ENCODE results near the gene CYLD.

CYLD gene

DNA sequence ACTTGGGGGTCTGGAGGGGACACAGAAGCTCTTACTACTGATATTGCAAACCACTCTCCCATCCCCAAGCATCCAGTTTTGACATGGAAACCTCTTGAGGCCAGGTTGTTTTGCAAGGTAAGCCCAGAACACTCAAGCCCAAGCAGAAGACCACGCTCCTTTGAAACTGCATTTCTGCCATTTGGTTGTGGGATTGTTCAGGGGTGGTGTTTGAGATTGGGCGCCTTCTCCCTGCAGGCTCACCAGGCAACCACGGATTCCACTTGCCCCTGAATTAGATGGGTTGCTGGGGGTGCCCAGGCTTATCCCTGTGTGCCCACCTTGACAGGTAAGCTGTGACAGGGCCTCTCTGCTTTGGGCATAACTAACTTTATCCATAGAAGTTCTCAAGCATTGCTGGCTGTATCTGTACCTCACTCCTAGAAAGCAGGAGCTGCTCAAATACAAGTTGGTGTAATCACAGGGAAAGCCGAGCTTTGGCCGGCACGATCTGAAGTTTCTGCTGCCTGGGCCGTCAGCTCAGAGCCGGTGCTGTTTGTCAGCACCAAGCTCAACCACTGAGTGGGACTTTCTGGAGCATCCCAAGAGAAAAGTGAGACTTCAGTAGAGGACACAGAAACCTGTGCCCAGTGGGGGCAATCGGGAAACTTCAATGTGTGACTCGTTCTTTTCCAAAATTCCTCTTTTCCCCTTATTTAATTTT is 93.6 kb downstream of the CYLD start:
- no peak overlapping the region for H3K4me3 ChIP-seq (ENCODE audit: low read depth, low read length)
- TF ChIP-seq, protein P1, sequence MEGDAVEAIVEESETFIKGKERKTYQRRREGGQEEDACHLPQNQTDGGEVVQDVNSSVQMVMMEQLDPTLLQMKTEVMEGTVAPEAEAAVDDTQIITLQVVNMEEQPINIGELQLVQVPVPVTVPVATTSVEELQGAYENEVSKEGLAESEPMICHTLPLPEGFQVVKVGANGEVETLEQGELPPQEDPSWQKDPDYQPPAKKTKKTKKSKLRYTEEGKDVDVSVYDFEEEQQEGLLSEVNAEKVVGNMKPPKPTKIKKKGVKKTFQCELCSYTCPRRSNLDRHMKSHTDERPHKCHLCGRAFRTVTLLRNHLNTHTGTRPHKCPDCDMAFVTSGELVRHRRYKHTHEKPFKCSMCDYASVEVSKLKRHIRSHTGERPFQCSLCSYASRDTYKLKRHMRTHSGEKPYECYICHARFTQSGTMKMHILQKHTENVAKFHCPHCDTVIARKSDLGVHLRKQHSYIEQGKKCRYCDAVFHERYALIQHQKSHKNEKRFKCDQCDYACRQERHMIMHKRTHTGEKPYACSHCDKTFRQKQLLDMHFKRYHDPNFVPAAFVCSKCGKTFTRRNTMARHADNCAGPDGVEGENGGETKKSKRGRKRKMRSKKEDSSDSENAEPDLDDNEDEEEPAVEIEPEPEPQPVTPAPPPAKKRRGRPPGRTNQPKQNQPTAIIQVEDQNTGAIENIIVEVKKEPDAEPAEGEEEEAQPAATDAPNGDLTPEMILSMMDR (IDR thresholded peaks at IDR 0.05; ENCODE audit: low read depth, low read length): no peak

DNA sequence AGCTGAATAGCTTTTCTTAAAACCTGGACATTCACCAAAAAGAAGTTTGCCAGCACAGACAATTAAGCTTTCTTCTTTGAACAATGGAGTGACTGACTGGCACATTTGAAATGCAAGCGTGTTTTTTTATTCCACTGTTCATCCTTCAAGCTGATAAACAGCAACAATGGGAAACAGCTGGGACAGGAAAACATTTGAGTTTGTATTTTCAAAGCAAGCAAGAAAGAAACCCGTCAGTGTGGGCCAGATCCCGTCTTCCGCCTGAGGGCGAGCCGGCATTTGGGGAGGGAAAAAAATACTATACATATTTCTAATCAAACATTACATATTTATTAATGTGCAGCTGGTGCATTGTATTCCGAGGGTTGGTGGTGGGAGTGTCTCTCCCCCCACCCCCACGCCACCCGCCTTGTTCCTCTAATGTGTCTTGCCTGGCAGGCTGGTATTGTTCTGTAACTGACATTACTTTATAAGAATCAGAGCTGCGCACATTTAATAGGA is 94.3 kb downstream of the CYLD start:
- TF ChIP-seq, protein P1 (IDR thresholded peaks at IDR 0.05; ENCODE audit: low read depth, low read length): no peak
- H3K36me3 ChIP-seq: no peaks in the 10 kb centered on the region
- no peak overlapping the region for H3K27ac ChIP-seq
- no peak for DNase-seq
- no peaks in the 10 kb centered on the region for H3K27me3 ChIP-seq (ENCODE audit: insufficient read depth, low read depth, severe bottlenecking)
- no peak overlapping the region for H3K4me3 ChIP-seq (ENCODE audit: low read depth, low read length)
- no peaks in the 10 kb centered on the region for H3K9me3 ChIP-seq (ENCODE audit: severe bottlenecking)

More for the DNA sequence above, 93.6 kb downstream of the CYLD start:
- DNase-seq: no peak
- Histone ChIP-seq H3K36me3 (no peaks in the 10 kb centered on the region), H3K9me3 (ENCODE audit: severe bottlenecking) (no peaks in the 10 kb centered on the region), H3K27ac (no peak overlapping the region), H3K27me3 (ENCODE audit: insufficient read depth, low read depth, severe bottlenecking) (no peaks in the 10 kb centered on the region)

DNA sequence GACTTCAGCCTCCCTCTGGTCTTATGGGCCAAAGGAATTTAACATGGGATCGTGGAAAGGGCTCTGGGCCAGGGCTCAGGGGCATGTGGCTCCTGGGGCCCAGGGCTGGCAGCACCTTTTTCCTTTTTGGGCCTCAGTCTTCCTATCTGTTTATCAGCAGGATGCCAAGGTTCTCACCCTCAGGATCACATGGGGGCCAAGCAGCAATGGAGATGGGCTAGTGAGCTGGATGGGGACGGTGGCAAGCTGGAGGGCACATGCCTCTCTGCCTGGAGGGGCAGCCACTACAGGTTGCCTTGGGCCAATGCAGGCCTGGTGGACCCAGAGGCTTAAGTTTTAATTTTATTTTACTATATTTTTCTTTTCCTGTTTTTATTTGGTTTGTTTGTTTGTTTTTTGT is 95.4 kb downstream of the CYLD start:
- H3K36me3 ChIP-seq: no peaks in the 10 kb centered on the region
- no peaks in the 10 kb centered on the region for H3K27me3 ChIP-seq (ENCODE audit: insufficient read depth, low read depth, severe bottlenecking)
- TF ChIP-seq, protein P1 (IDR thresholded peaks at IDR 0.05; ENCODE audit: low read depth, low read length): no peak
- DNase-seq: no peak
- no peak overlapping the region for H3K4me3 ChIP-seq (ENCODE audit: low read depth, low read length)
- no peak overlapping the region for H3K27ac ChIP-seq
- no peaks in the 10 kb centered on the region for H3K9me3 ChIP-seq (ENCODE audit: severe bottlenecking)

DNA sequence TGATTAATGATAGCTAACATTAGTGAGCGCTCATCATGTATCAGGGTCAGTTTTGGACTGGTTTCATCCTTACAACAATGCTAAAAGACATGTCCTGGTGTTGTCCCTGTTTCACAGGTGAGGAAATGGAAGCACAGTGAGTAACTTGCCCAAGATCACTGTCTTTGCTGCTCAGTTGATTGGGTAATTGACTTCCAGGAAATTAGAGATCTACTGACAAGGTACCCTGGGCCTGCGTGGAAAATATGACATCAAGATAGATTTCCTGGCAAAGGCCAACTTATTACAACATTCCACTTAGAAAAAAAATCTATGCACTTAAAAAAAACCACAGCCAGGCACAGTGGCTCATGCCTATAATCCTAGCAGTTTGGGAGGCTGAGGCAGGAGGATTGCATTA is 96.3 kb downstream of the CYLD start:
- no peaks in the 10 kb centered on the region for H3K36me3 ChIP-seq
- TF ChIP-seq, protein P1 (IDR thresholded peaks at IDR 0.05; ENCODE audit: low read depth, low read length): no peak
- no peaks in the 10 kb centered on the region for H3K27me3 ChIP-seq (ENCODE audit: insufficient read depth, low read depth, severe bottlenecking)
- no peaks in the 10 kb centered on the region for H3K9me3 ChIP-seq (ENCODE audit: severe bottlenecking)
- DNase-seq: no peak
- no peak overlapping the region for H3K27ac ChIP-seq
- no peak overlapping the region for H3K4me3 ChIP-seq (ENCODE audit: low read depth, low read length)

DNA sequence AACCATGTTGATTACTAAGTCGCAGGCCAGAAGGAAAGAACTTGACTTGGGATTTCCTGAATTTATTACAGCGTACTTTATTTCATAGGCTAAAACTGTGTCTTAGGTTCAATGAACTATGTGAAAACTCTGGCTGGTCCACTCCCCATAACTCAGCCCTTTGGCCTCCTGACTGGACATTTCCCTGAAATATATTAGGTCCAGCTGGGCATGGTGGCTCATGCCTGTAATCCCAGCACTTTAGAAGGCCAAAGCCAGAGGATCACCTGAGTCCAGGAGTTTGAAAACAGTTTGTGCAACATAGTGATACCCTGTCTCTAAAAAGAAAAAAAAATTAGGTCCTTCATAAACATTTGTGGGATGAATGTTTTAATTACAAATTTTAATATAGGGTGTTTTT is 97.0 kb downstream of the CYLD start:
- TF ChIP-seq, protein P1 (IDR thresholded peaks at IDR 0.05; ENCODE audit: low read depth, low read length): no peak
- no peak overlapping the region for H3K4me3 ChIP-seq (ENCODE audit: low read depth, low read length)
- H3K36me3 ChIP-seq: no peaks in the 10 kb centered on the region
- H3K27me3 ChIP-seq (ENCODE audit: insufficient read depth, low read depth, severe bottlenecking): no peaks in the 10 kb centered on the region
- DNase-seq: no peak
- H3K9me3 ChIP-seq (ENCODE audit: severe bottlenecking): no peaks in the 10 kb centered on the region
- H3K27ac ChIP-seq: no peak overlapping the region

DNA sequence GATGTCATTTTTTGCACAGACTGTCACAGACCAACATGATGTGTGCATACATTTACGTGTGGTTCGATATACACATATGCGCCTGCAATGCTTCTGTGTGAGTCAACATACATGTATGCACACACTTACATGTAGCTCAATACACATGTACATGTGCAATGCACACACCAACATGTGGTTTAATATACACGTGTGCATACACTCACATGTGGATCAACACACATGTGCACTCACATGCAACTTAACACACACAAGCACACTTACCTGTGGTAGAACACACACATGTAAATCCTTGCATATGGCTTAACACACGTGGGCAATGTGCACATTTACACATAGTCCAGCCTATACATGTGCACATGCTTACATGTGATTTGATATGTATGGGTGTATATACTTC is 97.5 kb downstream of the CYLD start:
- no peak overlapping the region for H3K27ac ChIP-seq
- DNase-seq: no peak
- H3K27me3 ChIP-seq (ENCODE audit: insufficient read depth, low read depth, severe bottlenecking): no peaks in the 10 kb centered on the region
- no peak overlapping the region for H3K4me3 ChIP-seq (ENCODE audit: low read depth, low read length)
- H3K9me3 ChIP-seq (ENCODE audit: severe bottlenecking): no peaks in the 10 kb centered on the region
- TF ChIP-seq, protein P1 (IDR thresholded peaks at IDR 0.05; ENCODE audit: low read depth, low read length): no peak
- no peaks in the 10 kb centered on the region for H3K36me3 ChIP-seq

All from WERI-Rb-1 (cell line).